RCC 7860 (cell line): ENCODE results near the gene MEF2A.
"Not testable (repeated sequence)": the region's sequence is repeated elsewhere in the genome, so short reads cannot be mapped to it uniquely, and the experiment has no call there.

ENCODE experiments used
- DNase-seq: peaks from one replicate; pipeline ENCODE4 v3.0.0-alpha.2; 2015; ENCODE audit warnings: low spot score
- FAIRE-seq: peaks from 2 replicates; lab custom pipeline; 2012; peaks lifted over from hg19 to GRCh38; lab: Jason Lieb, UNC

MEF2A gene

GRCh38 chr15:99722406-99722805 is 156.6 kb downstream of the MEF2A start:
- DNase-seq (no peak), FAIRE-seq (no peak)

GRCh38 chr15:99726333-99726732 is 160.5 kb downstream of the MEF2A start:
- FAIRE-seq (no peak), DNase-seq (no peak)

- no peak for FAIRE-seq
These were observed 161.5 kb downstream of the MEF2A start for GRCh38 chr15:99727330-99727729.

GRCh38 chr15:99727733-99728132 is 161.9 kb downstream of the MEF2A start:
- no peak for FAIRE-seq
- no peak for DNase-seq

More at GRCh38 chr15:99727330-99727729, 161.5 kb downstream of the MEF2A start:
- no peak for DNase-seq

- no peak for FAIRE-seq
- DNase-seq, result no peak
These were observed 163.1 kb downstream of the MEF2A start for GRCh38 chr15:99728916-99729315.

- FAIRE-seq, result no peak
- no peak for DNase-seq
These were observed 163.5 kb downstream of the MEF2A start for GRCh38 chr15:99729327-99729726.

- FAIRE-seq (no peak), DNase-seq (peak; percentile 4)
These were observed 164.1 kb downstream of the MEF2A start for GRCh38 chr15:99729920-99730319.

GRCh38 chr15:99731336-99732123 is 165.7 kb downstream of the MEF2A start:
- DNase-seq (no peak), FAIRE-seq (no peak)

- DNase-seq, result no peak
- FAIRE-seq, result no peak
These were observed 166.5 kb downstream of the MEF2A start for GRCh38 chr15:99732124-99732750.

- DNase-seq, result no peak
- FAIRE-seq, result no peak
These were observed 167.0 kb downstream of the MEF2A start for GRCh38 chr15:99732751-99733267.

GRCh38 chr15:99733268-99734039 is 167.7 kb downstream of the MEF2A start, which contains the start of gene LYSMD4:
LYSMD4 (minus strand) TSS chr15:99733437; CDS start chr15:99731999, 1,438 bp downstream.
- peak; percentile 83 for DNase-seq
- FAIRE-seq, result no peak

- FAIRE-seq, DNase-seq: not testable (repeated sequence)
These were observed 168.2 kb downstream of the MEF2A start for GRCh38 chr15:99734040-99734291.

GRCh38 chr15:99734575-99734974 is 168.8 kb downstream of the MEF2A start:
- DNase-seq (no peak), FAIRE-seq (no peak)

GRCh38 chr15:99735868-99736267 is 170.1 kb downstream of the MEF2A start:
- no peak for DNase-seq
- FAIRE-seq, result no peak

GRCh38 chr15:99736702-99737101 is 170.9 kb downstream of the MEF2A start:
- DNase-seq (no peak), FAIRE-seq (no peak)

GRCh38 chr15:99738021-99738847 is 172.4 kb downstream of the MEF2A start:
- no peak for FAIRE-seq
- no peak for DNase-seq

- FAIRE-seq, result no peak
These were observed 176.1 kb downstream of the MEF2A start for GRCh38 chr15:99741835-99742234.

GRCh38 chr15:99744142-99744541 is 178.4 kb downstream of the MEF2A start:
- FAIRE-seq (no peak), DNase-seq (no peak)

More at GRCh38 chr15:99741835-99742234, 176.1 kb downstream of the MEF2A start:
- no peak for DNase-seq

GRCh38 chr15:99745370-99746086 is 179.7 kb downstream of the MEF2A start:
- DNase-seq (no peak), FAIRE-seq (no peak)

GRCh38 chr15:99749386-99749785 is 183.6 kb downstream of the MEF2A start:
- FAIRE-seq, result no peak

More at GRCh38 chr15:99749386-99749785, 183.6 kb downstream of the MEF2A start:
- DNase-seq, result no peak
